Measurements from ENCODE around the gene FTO. TPM values are rescaled to one million over a fixed set of nuclear protein-coding genes. Genes with fewer than 3 reads are reported as not detected.

The FTO gene
- total and polyA plus RNA-seq, 2 of the 8 experiments (the other 6 are each of a cell fraction or from before 2014, with no cell fraction given), result 34.5 to 59.8 TPM

GRCh38 chr16:53908731-53909130 is 204.8 kb downstream of the FTO start:
- H3K4me2 ChIP-seq (ENCODE audit: insufficient read depth in 1 of 2, low read depth in 2 of 2, low read length in 2 of 2), result no peak overlapping the region
- no peaks in the 10 kb centered on the region for H3K9me3 ChIP-seq (ENCODE audit: insufficient read depth in 2 of 2, low read depth in 1 of 2, low read length in 1 of 2)
- ChIA-PET POLR2A (ENCODE audit: partially characterized antibody) (no interaction called here), CTCF (ENCODE audit: partially characterized antibody) (no interaction called here)
- WGBS, 2 experiments (ENCODE audit: extremely low coverage in 1 of 2, insufficient coverage in 1 of 2, insufficient read length in 1 of 2, insufficient replicate concordance in 2 of 2, low coverage in 1 of 2, low lambda C conversion rate in 2 of 2, missing lambda C conversion rate in 1 of 2), result 90% methylated on average over 3 of the region's 3 CpGs; no CpG with 5 or more reads in 1 of the 2 experiments
- no peak overlapping the region for H3K27ac ChIP-seq (ENCODE audit: low read depth, low read length)
- H3K14ac ChIP-seq (ENCODE audit: insufficient read length), result no peak overlapping the region
- H3K4me3 ChIP-seq (ENCODE audit: extremely low read depth in 1 of 4, insufficient read depth in 2 of 4, low read depth in 3 of 4, low read length in 4 of 4), result no peak overlapping the region
- no peak for TF ChIP-seq JUN (IDR thresholded peaks at IDR 0.05; ENCODE audit: low read depth, low read length)
- TF ChIP-seq USF2 (IDR thresholded peaks at IDR 0.05; ENCODE audit: low read length), result no peak
- TF ChIP-seq TAF1 (IDR thresholded peaks at IDR 0.05; ENCODE audit: low read depth, low read length), result no peak
- H4K5ac ChIP-seq (ENCODE audit: insufficient read length, low read depth, low read length), result no peak overlapping the region
- no peak overlapping the region for H4K91ac ChIP-seq (replicated peaks; ENCODE audit: insufficient read length, low read length)
- no peaks in the 10 kb centered on the region for H4K20me1 ChIP-seq (replicated peaks in 1 of 2; ENCODE audit: control insufficient read depth in 1 of 2, insufficient read depth in 2 of 2, low read length in 2 of 2)
- no peak overlapping the region for H2AK5ac ChIP-seq (ENCODE audit: low read depth, low read length)
- FAIRE-seq (no peak), DNase-seq (ENCODE audit: low read depth in 1 of 2, low spot score in 2 of 2) (no peak)
- H2BK5ac ChIP-seq (ENCODE audit: low read depth, low read length), result no peak overlapping the region
- H3K23me2 ChIP-seq (ENCODE audit: low read depth, low read length), result no peaks in the 10 kb centered on the region
- H4K8ac ChIP-seq (ENCODE audit: extremely low read depth, insufficient read depth, low read length), result no peak overlapping the region
- no peak overlapping the region for H3K23ac ChIP-seq (ENCODE audit: insufficient read length)
- H3K56ac ChIP-seq (replicated peaks; ENCODE audit: insufficient read length, low read depth, low read length), result no peak overlapping the region
- no peaks in the 10 kb centered on the region for H3K36me3 ChIP-seq (ENCODE audit: control insufficient read depth in 2 of 4, insufficient read depth in 4 of 4, low read length in 3 of 4)
- H3K18ac ChIP-seq (ENCODE audit: extremely low read depth, low read length), result no peak overlapping the region
- H2AFZ ChIP-seq (ENCODE audit: low read length), result no peak overlapping the region
- H2BK15ac ChIP-seq (ENCODE audit: low read length), result no peak overlapping the region
- no peaks in the 10 kb centered on the region for H3K79me1 ChIP-seq (ENCODE audit: low read depth, low read length)
- H2BK12ac ChIP-seq (ENCODE audit: low read depth, low read length), result no peak overlapping the region
- no peak overlapping the region for H3K4ac ChIP-seq (replicated peaks; ENCODE audit: insufficient read length, low read depth, low read length)
- no peak overlapping the region for H3K9ac ChIP-seq (replicated peaks in 1 of 4; ENCODE audit: extremely low read depth in 1 of 4, low read depth in 3 of 4, low read length in 3 of 4)
- no peaks in the 10 kb centered on the region for H3K79me2 ChIP-seq (ENCODE audit: control insufficient read depth in 1 of 2, insufficient read depth in 2 of 2, low read length in 2 of 2)
- H2BK120ac ChIP-seq (replicated peaks; ENCODE audit: low read depth, low read length), result no peak overlapping the region
- peaks cover 0 to 6% (median 3%) of the 10 kb centered on the region in 4 experiments; a peak in 3 of 7 replicates for H3K4me1 ChIP-seq (replicated peaks in 1 of 4; ENCODE audit: control insufficient read depth in 3 of 4, insufficient read depth in 4 of 4, low read length in 3 of 4)
- no peaks in the 10 kb centered on the region for H3K27me3 ChIP-seq (replicated peaks in 1 of 4; ENCODE audit: control insufficient read depth in 3 of 4, extremely low read depth in 1 of 4, insufficient read depth in 3 of 4, low read length in 3 of 4)
- no peak overlapping the region for H2BK20ac ChIP-seq (ENCODE audit: low read length)

All from H1 (cell line).